ENCODE data around the gene AP1AR. TPM values are rescaled to one million over a fixed set of nuclear protein-coding genes. Genes with fewer than 3 reads are reported as not detected.

The AP1AR gene
- total RNA-seq, 1 experiment from 2014 or later = 38.4 TPM

- TF ChIP-seq, protein P1, sequence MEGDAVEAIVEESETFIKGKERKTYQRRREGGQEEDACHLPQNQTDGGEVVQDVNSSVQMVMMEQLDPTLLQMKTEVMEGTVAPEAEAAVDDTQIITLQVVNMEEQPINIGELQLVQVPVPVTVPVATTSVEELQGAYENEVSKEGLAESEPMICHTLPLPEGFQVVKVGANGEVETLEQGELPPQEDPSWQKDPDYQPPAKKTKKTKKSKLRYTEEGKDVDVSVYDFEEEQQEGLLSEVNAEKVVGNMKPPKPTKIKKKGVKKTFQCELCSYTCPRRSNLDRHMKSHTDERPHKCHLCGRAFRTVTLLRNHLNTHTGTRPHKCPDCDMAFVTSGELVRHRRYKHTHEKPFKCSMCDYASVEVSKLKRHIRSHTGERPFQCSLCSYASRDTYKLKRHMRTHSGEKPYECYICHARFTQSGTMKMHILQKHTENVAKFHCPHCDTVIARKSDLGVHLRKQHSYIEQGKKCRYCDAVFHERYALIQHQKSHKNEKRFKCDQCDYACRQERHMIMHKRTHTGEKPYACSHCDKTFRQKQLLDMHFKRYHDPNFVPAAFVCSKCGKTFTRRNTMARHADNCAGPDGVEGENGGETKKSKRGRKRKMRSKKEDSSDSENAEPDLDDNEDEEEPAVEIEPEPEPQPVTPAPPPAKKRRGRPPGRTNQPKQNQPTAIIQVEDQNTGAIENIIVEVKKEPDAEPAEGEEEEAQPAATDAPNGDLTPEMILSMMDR (IDR thresholded peaks at IDR 0.05; ENCODE audit: unreplicated experiment) = no peak
- no peak overlapping the region for H3K4me3 Mint-ChIP-seq (ENCODE audit: unreplicated experiment)
- no peaks in the 10 kb centered on the region for H3K9me3 Mint-ChIP-seq (ENCODE audit: unreplicated experiment)
- intact Hi-C loops (cut with micrococcal nuclease) = no loop called here
- DNase-seq (ENCODE audit: unreplicated experiment) = no peak
- CTCF ChIA-PET = interaction anchor here (0.6 to 2.9 kb wide), 6 partner anchors 11 to 637 kb away, joined by 3 to 14 read pairs (median 4); no protein-coding TSS in a partner anchor
- H3K36me3 Mint-ChIP-seq (ENCODE audit: insufficient read depth, unreplicated experiment) = peaks cover 10% of the 10 kb centered on the region
- BruUV-seq (replicated peaks) = no TSS peak
- POLR2A ChIA-PET = interaction anchor here (0.6 to 0.8 kb wide), 2 partner anchors 26 to 632 kb away, joined by 3 read pairs; partner anchors contain the start of gene TIFA
- no peaks in the 10 kb centered on the region for H3K27me3 Mint-ChIP-seq (ENCODE audit: insufficient read depth, unreplicated experiment)
- no peak overlapping the region for H3K27ac Mint-ChIP-seq (ENCODE audit: low read depth, unreplicated experiment)
- no peaks in the 10 kb centered on the region for H3K4me1 Mint-ChIP-seq (ENCODE audit: insufficient read depth, unreplicated experiment)
Measured at GRCh38 chr4:112311516-112311915, 79.9 kb downstream of the AP1AR start.

- Mint-ChIP-seq H3K27me3 (ENCODE audit: insufficient read depth, unreplicated experiment) (no peaks in the 10 kb centered on the region), H3K36me3 (ENCODE audit: insufficient read depth, unreplicated experiment) (peaks cover 14% of the 10 kb centered on the region), H3K9me3 (ENCODE audit: unreplicated experiment) (no peaks in the 10 kb centered on the region), H3K4me3 (ENCODE audit: unreplicated experiment) (no peak overlapping the region), H3K27ac (ENCODE audit: low read depth, unreplicated experiment) (no peak overlapping the region), H3K4me1 (ENCODE audit: insufficient read depth, unreplicated experiment) (no peaks in the 10 kb centered on the region)
- POLR2A ChIA-PET = interaction anchor here (1.1 kb wide), 1 partner anchor 10 kb away, joined by 4 read pairs; no protein-coding TSS in a partner anchor
- TF ChIP-seq, protein P1 (IDR thresholded peaks at IDR 0.05; ENCODE audit: unreplicated experiment) = no peak
- DNase-seq (ENCODE audit: unreplicated experiment) = no peak
- intact Hi-C loops (cut with micrococcal nuclease) = no loop called here
- CTCF ChIA-PET = interaction anchor here (1.0 to 2.9 kb wide), 3 partner anchors 14 to 16 kb away, joined by 4 to 14 read pairs (median 8); no protein-coding TSS in a partner anchor
- no TSS peak for BruUV-seq (replicated peaks)
Measured at GRCh38 chr4:112312610-112313239, 81.1 kb downstream of the AP1AR start.

- POLR2A ChIA-PET = no interaction called here
- no peaks in the 10 kb centered on the region for H3K27me3 Mint-ChIP-seq (ENCODE audit: insufficient read depth, unreplicated experiment)
Measured at GRCh38 chr4:112315446-112315845, 83.9 kb downstream of the AP1AR start.

DNA sequence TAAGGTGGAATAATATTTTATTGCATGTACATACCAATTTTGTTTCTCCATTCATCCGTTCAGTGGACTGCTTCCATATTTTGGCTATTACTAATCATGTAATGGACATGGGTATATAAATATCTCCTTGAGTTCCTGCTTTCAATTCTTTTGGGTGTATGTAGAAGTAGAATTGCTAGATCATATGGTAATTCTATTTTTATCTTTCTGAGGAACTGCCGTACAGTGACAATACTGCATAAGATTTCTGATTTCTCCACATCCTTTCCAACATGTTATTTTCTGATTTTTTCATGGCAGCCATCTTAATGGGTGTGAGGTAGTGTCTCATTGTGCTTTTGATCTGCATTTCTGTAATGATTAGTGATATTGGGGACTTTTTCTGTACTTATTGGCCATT, 84.8 kb downstream of the AP1AR start:
- H3K4me3 Mint-ChIP-seq (ENCODE audit: unreplicated experiment) = no peak overlapping the region
- no peak for DNase-seq (ENCODE audit: unreplicated experiment)
- peaks cover 4% of the 10 kb centered on the region for H3K4me1 Mint-ChIP-seq (ENCODE audit: insufficient read depth, unreplicated experiment)
- POLR2A ChIA-PET = interaction anchor here (0.6 kb wide), 1 partner anchor 445 kb away, joined by 3 read pairs; no protein-coding TSS in a partner anchor
- no peaks in the 10 kb centered on the region for H3K9me3 Mint-ChIP-seq (ENCODE audit: unreplicated experiment)
- intact Hi-C loops (cut with micrococcal nuclease) = no loop called here
- H3K27me3 Mint-ChIP-seq (ENCODE audit: insufficient read depth, unreplicated experiment) = no peaks in the 10 kb centered on the region
- TF ChIP-seq, protein P1 (IDR thresholded peaks at IDR 0.05; ENCODE audit: unreplicated experiment) = no peak
- peaks cover 13% of the 10 kb centered on the region for H3K36me3 Mint-ChIP-seq (ENCODE audit: insufficient read depth, unreplicated experiment)
- BruUV-seq (replicated peaks) = no TSS peak
- no peak overlapping the region for H3K27ac Mint-ChIP-seq (ENCODE audit: low read depth, unreplicated experiment)
- CTCF ChIA-PET = no interaction called here

More at GRCh38 chr4:112315446-112315845, 83.9 kb downstream of the AP1AR start:
- TF ChIP-seq, protein P1 (IDR thresholded peaks at IDR 0.05; ENCODE audit: unreplicated experiment) = no peak
- H3K27ac Mint-ChIP-seq (ENCODE audit: low read depth, unreplicated experiment) = no peak overlapping the region
- no TSS peak for BruUV-seq (replicated peaks)
- H3K4me3 Mint-ChIP-seq (ENCODE audit: unreplicated experiment) = no peak overlapping the region
- H3K36me3 Mint-ChIP-seq (ENCODE audit: insufficient read depth, unreplicated experiment) = peaks cover 13% of the 10 kb centered on the region
- no peak for DNase-seq (ENCODE audit: unreplicated experiment)
- H3K9me3 Mint-ChIP-seq (ENCODE audit: unreplicated experiment) = no peaks in the 10 kb centered on the region
- intact Hi-C loops (cut with micrococcal nuclease) = no loop called here
- CTCF ChIA-PET = no interaction called here
- H3K4me1 Mint-ChIP-seq (ENCODE audit: insufficient read depth, unreplicated experiment) = no peaks in the 10 kb centered on the region
